ENCODE data around the gene MYO1D.
A peak's percentile ranks its signal among the peaks of the same experiment; 100 is the strongest.
"Not testable (repeated sequence)": the region's sequence is repeated elsewhere in the genome, so short reads cannot be mapped to it uniquely, and the experiment has no call there.

The MYO1D gene

DNA sequence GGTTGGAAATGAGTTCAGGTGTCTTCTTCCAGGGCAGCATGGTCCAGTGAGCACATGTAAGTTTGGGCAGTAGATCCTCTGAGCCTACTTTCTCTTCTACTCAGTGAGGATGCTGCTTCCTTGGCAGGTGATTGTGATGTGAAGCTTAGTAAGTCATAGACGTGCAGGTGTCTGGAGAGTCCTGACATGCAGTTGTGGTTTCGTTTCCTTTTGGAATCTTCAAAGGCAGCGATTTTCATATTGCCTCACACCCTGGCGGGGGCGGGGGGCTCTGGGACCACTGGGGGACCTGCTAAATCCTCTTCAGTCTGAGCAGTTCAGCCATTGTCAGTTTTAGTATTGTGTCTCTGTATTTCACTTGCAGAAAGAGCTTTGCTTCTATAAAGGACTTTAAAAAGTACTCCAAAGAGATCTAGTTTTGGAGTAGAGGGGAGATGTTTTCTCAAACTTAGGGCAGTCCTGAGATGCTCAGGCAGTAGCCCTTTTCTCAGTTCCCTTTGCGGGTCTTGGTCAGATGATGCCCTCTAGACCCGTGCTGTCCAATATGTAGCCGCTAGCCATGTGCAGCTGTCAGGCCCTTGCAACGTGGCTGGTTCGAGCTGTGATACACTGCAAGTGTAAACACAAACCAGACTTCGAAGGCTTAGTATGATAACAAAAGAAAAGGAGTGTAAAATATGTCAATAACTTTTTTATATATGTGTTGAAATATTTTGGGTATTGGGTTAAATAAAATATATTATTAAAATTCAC is 394.2 kb downstream of the MYO1D start:
- no peak for DNase-seq

DNA sequence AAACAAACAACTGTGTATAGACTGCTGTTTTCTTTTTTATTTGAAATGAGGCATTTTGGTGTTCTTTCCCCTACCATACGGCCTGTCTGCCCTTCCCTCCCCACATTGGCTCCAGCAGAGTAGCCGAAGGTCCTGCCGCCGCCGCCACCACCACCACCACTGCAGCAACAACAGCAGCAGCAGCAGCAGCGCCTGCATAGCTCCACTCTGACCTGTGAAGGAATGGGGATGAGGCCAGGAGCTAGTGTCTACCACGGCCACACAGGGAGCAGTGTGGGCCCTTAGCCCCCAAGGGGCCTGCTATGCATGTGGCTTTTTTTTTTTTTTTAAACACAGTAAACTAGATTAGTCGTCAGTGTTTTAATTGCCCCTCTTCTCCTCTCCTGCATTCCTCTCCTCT is 395.7 kb downstream of the MYO1D start:
- DNase-seq = no peak

- DNase-seq = no peak
Observed at GRCh38 chr17:32479074-32479617, 397.8 kb downstream of the MYO1D start.

DNA sequence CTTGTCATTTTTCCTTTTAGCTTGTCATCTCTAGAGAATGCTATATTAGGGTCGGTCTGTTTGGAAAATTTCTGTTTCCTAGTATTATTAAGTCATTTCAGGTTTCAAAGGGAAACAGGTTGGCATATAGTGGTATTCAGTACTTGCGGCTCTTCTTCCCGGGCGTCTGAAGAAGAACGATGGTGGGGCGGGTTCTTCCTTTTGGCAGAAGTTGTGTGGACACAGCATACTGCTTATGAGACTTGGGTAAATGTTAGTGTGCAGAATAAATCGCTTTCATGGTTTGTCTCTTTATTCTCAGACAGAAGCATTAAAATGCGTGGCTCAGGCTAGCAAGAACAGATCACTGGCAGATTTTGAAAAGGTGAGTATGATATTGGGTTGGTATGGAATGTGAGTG is 399.7 kb downstream of the MYO1D start:
- no peak for DNase-seq

GRCh38 chr17:32475258-32475657 is 401.7 kb downstream of the MYO1D start:
- no peak for DNase-seq

DNA sequence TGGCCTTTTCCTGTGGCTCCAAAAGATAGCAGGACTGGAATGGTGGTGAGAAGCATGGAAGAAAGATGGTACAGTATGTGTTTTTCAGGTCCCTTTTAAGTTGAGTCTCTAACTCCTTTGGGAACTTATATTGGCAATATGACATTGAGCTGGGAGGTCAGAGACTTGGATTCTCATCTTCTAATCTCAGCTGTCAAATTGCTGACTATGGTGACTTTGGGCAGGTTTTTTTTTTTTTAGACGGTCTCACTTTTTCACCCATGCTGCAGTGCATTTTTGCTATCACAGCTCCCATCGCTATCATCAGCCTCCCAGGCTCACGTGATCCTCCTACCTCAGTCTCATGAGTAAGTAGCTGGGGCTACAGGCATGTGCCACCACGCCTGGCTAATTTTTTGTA is 405.3 kb downstream of the MYO1D start:
- DNase-seq = no peak

DNA sequence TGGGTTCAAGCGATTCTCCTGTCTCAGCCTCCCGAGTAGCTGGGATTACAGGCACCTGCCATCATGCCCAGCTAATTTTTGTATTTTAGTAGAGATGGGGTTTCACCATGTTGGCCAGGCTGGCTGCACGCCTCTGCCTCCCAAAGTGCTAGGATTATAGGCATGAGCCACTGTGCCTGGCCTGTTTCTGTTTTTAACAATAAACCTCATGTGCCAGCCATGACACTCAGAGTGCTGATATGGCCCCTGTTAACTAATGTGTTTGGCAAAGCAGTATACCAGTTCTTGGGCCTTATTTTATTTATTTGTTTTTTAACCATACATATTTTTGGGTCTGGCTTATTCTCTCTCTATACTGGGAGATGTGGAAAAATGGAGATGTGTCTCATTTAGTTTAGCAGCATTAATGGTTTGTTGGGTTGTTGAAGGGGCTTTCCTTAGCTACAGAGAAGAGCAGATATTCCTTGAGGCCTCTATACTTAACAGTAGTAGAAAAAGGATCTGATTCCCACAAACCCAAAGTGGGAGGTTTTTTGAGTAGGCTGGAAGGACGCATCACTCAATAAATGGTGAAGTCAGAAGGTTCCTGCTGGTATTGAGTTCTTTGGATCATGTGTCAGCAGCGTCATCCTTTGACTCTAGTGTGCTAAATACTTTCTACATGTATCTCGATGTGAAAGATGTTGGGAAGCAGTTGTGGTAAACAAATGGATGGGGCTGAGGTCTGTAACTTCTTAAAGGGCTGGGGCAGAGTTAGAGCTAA is 406.3 kb downstream of the MYO1D start:
- DNase-seq = no peak

DNA sequence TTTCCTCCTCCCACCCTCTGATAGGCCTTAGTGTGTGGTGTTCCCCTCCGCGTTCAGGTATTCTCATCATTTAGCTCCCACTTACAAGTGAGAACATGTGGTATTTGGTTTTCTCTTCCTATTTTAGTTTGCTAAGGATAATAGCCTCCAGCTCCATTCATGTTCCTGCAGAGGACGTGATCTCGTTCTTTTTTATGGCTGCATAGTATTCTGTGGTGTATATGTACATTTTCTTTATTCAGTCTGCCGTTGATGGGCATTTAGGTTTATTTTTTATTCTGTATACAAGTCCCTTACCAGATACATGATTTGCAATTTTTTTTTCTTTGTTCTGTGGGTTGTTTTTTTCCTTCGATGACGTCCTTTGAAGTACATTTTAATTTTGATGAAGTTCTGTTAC is 409.0 kb downstream of the MYO1D start:
- no peak for DNase-seq

GRCh38 chr17:32464374-32464773 is 412.6 kb downstream of the MYO1D start:
- DNase-seq = no peak

GRCh38 chr17:32463304-32463703 is 413.6 kb downstream of the MYO1D start:
- no peak for DNase-seq

DNA sequence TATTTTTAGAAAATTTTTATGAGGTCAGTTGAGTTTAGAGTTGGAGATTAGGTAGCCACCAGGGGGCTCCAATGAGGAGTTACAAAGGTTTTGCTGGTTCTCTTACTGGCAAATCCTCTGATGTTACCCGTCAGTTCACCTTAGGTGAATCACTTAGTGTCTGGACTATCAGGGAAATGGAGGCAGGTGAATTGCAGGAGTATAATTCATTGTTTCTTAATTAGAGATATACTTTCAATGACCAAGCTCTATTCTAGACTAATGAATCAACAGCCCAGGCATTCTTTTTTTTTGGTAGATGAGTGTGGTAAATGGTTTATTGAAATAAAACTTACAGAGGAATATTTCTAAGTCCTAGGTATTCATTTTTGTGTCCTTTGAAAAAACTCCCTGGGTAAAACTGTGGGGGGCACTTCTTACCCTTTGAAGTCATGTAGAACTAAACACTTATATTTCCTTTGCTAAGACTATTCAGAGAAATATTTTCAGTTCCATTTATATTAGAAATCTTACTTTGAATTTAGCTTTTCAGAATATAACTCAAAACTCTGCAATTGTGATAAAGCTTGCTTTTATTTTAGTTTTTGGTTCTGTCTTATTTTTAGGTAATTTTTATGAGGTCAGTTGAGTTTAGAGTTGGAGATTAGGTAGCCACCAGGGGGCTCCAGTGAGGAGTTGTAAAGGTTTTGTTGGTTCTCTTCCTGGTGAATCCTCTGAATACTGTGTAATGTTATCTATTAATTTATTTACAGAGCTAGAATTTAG is 414.9 kb downstream of the MYO1D start:
- peak; percentile 52 for DNase-seq

- DNase-seq = no peak
Observed at GRCh38 chr17:32461498-32461852, 415.4 kb downstream of the MYO1D start.

- no peak for DNase-seq
Observed at GRCh38 chr17:32460054-32460453, 416.9 kb downstream of the MYO1D start.

DNA sequence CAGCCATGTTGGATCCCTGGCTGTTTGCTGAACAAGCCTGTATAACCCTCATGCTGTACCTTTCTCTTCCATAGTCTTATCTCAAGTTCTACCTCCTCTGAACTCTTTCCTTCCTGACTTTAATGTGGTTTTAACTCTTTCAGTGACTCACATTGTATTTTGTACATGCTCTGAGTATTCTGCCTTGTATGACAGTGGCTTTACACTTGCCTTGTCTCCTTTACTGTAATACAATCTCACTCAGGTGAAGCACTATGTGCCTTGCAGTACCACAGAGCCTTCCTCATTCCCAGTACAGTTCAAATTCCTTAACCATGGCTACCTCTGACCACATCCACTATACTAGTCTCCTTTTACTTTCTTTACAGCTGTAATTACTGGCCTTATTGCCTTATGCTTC is 418.6 kb downstream of the MYO1D start:
- DNase-seq = no peak

- DNase-seq = no peak
Observed at GRCh38 chr17:32453370-32453769, 423.6 kb downstream of the MYO1D start.

- DNase-seq = no peak
Observed at GRCh38 chr17:32452281-32452680, 424.6 kb downstream of the MYO1D start.

DNA sequence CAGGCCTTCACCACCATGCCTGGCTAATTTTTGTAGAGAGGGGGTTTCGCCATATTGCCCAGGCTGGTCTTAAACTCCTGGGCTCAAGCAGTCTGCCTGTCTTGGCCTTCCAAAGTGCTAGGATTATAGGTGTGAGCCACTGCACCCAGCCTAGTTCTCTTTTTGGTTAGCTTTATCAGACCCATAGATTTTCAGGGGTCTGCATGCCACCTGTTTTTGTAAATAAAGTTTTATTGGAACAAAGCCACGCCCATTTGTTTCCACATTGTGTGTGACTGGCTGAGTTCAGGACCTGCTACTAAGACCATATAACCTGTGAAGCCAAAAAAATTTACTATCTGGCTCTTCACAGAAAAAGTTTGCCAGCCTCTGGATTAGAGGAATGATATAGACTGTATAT is 425.0 kb downstream of the MYO1D start:
- no peak for DNase-seq

GRCh38 chr17:32450379-32450778 is 426.5 kb downstream of the MYO1D start:
- not testable (repeated sequence) for DNase-seq

GRCh38 chr17:32449963-32450362 is 427.0 kb downstream of the MYO1D start:
- no peak for DNase-seq

DNA sequence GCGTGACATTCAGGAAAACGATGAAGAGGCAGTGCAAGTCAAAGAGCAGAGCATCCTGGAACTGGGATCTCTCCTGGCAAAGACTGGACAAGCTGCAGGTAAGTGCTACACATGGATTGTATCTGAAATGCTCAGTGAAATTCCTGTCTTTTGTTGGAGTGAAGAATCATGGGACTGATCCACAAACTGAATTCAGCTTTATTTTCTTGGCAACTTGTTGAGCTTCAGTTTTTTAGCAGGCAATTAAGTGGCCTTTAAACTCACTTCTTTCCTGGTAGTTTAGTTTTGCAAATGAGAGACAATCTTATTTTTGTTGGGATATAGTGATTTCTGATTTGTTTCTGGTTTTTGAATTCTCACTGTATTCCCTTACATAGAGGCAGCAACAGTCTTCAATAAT is 430.0 kb downstream of the MYO1D start:
- no peak for DNase-seq

DNA sequence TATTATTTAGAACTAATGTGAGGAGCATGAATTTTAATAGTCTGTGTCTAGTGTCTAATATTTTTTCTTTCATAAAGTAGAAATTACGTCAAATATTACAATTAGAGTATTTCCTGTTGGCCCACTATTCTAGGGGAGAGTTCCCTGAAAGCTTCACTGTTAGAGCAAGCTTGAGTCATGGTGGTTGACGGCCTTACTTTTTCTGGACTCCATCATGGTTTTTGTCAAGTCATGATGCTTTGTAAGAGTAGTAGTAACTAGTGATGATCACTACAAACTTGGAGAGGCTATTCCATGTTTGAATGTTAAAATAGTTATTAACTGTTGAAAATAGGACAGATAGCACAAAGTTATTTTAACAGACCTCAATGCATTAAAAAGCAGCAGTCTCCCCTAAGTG is 431.0 kb downstream of the MYO1D start:
- no peak for DNase-seq

DNA sequence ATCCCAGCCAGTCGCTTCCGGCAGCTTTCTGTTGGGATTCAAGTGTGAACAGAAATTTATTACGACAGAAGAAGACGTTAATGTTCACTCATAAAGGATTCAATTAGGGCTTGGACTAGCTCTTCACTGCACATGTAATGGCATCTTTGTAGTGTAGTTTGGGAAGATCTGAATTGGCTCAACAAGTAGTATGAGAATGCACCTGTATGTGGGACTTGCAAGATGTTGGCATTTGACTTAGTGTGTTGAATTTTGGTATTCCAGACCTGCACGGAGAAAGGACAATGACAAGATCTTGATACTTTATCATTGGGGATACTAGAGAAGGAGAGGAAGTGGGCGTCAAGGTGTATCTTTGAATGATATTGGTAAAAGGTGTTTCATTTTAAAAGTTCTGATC is 431.4 kb downstream of the MYO1D start:
- no peak for DNase-seq

DNA sequence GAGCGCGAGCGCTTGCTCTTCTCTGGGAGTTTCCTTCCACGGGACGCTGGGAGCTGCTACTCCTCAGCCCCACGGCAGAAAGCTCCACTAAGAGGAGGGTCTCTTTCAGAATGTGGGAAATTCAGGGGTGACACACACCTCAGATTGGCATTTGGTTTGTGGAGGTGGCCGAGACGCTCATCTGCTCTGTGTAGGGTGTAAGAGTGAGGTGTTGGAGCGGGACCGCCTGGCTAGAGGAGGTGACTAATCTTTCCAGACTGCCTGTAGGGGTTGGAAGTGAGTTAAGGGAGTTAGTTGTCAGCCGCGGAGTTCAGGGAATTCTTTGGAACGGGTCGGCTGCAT is 431.9 kb downstream of the MYO1D start:
- DNase-seq = peak; percentile 57

Measured in fibroblast of upper back skin (primary cell).